GM12875 (cell line): ENCODE data around the gene IL2.

Source experiments
- H3K4me3 ChIP-seq: one replicate; pipeline ENCODE4 v1.5.1; 2011; ENCODE audit warnings: low read depth, low read length, control low read depth
- TF ChIP-seq, protein P1 (sequence below): IDR thresholded peaks from 2 replicates; pipeline ENCODE4 v1.5.1; 2011; ENCODE audit warnings: low read depth, mild to moderate bottlenecking, control low read depth, inconsistent platforms, low read length, moderate library complexity, borderline replicate concordance; ENCODE audit not compliant: insufficient read depth

IL2 gene

DNA sequence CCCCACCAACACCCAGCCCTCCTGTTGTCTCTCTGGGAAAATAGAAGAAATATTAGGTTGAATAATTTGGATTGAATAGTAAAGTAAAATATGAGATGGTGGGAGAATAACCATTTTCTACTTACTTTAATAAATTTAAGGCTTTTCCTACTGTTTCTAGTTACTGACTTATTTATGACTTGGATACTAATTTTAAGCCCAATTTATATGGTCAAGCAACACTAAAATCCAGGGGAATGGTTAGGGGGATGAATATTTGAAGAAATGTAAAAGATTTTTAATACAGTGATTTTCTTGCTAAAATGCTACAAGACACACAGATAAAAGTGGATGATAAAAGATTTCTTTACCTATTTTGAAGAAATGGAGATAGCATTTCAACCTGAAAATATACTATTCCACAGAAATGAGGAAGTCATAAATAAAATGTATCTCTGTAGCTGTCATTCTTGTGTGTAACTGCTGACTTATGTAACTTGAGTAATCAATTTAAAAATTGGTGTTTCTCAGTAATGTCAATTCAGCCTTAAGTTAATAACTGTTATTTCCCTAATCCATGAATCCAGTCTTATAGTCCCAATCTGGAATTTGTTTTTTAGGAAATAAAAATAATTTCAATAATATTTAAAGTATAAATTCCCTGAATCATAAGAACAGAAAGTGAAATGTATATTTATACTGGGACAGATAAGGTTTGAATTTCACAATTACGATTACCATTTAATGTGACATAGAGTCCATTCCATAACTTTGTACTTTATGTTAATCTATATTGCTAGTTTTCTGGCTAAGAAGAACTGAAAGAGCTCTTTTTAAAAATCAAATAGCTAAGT lies 24.3 kb upstream of the IL2 start:
- TF ChIP-seq, protein P1, sequence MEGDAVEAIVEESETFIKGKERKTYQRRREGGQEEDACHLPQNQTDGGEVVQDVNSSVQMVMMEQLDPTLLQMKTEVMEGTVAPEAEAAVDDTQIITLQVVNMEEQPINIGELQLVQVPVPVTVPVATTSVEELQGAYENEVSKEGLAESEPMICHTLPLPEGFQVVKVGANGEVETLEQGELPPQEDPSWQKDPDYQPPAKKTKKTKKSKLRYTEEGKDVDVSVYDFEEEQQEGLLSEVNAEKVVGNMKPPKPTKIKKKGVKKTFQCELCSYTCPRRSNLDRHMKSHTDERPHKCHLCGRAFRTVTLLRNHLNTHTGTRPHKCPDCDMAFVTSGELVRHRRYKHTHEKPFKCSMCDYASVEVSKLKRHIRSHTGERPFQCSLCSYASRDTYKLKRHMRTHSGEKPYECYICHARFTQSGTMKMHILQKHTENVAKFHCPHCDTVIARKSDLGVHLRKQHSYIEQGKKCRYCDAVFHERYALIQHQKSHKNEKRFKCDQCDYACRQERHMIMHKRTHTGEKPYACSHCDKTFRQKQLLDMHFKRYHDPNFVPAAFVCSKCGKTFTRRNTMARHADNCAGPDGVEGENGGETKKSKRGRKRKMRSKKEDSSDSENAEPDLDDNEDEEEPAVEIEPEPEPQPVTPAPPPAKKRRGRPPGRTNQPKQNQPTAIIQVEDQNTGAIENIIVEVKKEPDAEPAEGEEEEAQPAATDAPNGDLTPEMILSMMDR = no peak
- no peak overlapping the region for H3K4me3 ChIP-seq

DNA sequence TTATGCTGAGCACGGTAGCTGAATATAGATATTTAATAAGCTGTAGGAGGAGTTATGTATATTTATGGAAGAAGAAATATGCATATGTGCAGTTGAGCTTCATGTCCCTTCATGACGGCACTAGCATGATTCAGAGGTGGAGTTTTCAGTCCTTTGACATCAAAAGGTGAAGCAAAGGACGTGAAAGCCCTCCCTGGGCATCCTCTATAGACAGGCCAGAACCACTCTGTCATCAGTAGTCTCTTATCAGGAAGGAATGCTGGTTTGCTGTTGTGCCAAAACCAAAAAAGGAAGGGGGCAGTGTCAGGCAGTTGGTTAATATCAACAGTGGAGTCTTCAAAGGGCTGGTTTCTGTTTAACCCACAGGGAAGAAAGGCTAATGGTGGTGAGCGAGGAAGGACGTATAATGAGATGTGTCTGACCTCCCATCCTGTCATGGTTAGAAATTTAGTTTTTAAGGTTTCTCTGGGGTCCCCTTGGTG lies 23.5 kb upstream of the IL2 start:
- TF ChIP-seq, protein P1 = no peak
- H3K4me3 ChIP-seq = no peak overlapping the region

DNA sequence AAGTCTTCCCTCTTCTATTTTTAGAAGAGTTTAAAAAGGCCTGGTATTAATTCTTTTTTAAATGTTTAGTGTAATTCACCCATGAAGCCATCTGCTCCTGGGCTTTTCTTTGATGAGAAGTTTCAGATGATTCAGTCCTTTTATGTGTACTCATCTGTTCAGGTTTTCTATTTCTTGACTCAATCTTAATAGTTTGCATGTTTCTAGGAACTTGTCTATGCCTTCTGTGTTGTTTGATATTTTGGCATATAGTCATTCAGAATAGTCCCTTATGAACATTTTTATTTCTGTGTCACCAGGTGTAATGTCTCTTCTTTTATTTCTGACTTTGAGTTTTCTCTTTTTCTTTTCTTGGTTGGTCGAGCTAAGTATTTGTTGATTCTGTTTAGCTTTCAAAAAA lies 20.2 kb upstream of the IL2 start:
- TF ChIP-seq, protein P1 = no peak
- no peak overlapping the region for H3K4me3 ChIP-seq

DNA sequence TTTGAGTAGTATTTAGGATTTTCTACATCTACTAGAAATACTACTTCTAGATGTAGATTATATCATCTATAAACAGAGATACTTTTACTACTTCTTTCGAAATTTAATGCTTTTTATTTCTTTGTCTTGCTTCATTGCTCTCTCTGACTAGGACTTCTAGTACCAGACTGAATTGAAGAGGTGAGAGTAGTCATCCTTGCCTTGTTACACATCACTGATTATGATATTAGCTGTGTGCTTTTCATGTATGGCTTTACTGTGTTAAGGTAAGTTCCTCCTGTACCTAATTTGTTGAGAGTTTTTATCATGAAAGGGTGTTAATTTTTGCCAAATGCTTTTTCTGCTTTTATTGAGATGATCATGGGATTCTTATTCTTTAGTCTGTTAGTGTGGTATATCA lies 19.6 kb upstream of the IL2 start:
- no peak overlapping the region for H3K4me3 ChIP-seq
- TF ChIP-seq, protein P1 = no peak

DNA sequence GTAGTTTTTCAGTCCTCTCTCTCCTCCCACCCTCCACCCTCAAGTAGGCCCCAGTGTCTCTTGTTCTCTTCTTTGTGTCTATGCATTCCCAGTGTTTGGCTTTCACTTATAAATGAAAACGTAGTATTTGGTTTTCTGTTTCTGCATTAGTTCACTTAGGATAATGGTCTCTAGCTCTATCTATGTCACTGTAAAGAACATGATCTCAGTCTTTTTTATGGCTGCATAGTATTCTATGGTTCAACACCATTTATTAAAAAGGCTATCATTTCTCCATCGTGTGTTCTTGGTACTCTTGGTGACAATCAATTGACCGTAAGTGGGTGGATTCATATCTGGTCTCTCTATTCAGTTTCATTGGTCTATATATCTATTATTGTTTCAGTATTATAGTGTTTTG lies 18.7 kb upstream of the IL2 start:
- TF ChIP-seq, protein P1 = no peak
- no peak overlapping the region for H3K4me3 ChIP-seq

DNA sequence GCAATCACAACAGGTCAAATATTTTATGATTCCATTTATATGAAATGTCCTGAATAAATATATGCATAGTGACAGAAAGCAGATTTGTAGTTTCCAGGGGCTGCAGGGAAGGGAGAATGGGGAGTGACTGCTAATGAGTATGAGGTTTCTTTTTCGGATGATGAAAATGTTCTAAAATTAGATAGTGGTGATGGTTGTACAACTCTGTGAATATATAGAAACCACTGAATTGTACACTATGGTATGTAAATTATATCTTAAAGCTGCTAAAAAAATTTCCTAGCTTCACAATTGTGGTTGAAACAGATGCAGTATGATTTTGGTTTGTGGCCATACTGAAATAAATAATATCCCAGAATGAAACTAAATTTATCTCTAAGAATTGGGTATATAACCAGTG lies 12.9 kb upstream of the IL2 start:
- H3K4me3 ChIP-seq = no peak overlapping the region
- TF ChIP-seq, protein P1 = no peak

DNA sequence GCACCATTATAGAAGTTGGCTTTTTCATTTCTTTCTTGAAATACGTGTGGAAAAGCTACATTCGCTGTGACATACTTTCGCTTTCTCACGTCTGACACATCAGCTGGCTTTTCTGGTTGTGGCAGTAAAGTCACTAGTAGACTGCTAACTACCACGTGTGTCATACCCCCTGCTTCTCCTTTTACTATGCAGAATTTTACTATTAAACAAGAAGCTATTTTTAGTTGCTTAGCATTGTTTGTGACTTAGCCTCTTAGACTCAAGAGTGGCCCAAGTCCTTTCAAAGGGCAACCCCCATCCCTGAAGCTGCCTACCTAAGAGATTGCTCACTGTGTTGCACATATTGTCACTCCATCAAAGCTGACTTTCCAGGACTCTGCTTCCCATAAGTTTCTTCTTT lies 2.1 kb upstream of the IL2 start:
- TF ChIP-seq, protein P1 = no peak
- no peak overlapping the region for H3K4me3 ChIP-seq
